NCI-H187 treated with DMSO at 0.1 percent for 48 hours (cell line): ENCODE results near the gene HPCAL1.

Experiments
- DNase-seq: peaks from one replicate; lab custom pipeline; 2025; lab: John Stamatoyannopoulos, UW

HPCAL1 gene

DNA sequence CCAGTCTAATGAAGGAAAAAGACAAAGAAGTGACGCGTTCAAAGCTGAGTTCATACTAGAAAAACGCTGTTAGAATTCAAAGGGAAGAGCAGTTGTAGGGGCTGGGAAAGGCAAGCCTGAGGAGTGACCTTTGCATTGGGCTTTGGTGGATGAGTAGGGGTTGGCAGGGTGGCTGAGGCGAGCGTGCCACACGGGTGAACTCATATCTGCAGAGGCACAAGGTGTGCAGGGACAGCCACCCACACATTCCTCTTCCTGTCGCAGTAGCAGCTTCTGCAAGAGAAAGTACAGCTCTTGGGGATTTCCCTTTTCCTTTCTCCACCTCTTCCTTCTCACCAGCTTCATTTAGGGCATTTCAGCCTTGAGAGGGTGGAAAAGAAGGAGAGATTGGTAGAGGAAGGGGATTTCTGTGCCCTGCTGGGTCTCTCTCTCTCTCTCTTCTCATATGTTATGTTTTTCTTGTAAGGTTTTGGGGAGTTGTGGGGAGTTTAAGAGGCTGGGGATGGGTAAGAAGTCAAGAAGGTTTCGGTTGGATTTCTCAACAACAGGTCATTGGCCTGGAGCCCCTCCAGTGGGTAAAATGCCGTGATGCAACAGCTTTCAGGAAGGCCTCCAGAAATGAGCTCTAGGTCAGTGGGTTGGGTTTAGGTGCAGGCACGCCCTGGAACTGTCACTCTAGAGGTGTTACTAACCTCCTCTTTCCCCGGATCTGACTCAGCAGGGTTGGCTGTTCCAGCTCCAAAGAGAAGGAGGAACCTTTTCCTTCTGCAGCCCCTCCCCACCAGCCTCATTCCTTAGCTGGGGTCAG is 105.3 kb downstream of the HPCAL1 start:
- DNase-seq = no peak

DNA sequence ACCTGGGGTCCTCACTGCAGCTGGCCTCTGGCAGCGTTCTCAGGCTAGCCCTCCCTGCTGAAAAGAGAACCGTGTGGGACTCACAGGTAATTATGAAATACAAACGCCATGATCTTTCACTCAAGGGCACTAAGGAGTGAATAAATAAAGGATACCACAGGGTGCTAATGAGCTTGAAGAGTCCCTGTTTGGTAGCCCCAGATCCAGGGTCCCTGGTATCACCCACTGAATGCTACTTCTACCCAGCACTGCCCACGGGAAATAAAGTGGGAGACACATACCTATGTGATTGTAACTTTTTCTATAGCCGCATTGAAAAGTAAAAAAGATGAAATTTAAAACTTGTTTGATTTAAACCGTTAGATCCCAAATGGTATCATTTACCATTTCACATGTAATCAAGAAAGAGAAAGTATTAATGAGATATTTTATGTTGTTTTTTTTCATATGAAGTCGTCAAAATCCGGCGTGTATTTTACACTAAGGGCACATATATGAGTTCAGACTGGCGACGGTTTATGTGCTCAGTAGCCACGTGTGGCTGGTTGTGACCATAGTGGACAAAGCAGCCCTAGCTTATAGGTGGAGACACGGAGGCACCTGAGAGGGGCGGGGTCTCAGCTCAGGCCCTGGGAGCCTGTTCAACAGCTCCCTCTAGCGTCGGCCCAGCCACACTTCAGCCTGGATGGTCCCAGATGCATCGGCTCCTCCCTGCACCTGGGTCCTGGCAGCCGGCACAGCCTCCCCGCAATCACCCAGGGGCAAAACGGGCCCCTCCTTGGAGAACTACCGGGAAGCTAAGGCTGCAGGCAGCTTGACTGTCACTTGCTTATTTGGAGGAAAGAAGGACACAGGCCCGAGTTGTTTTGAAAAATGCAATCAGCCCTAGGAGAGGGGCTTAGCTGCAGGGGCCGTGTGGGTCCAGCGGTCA is 106.2 kb downstream of the HPCAL1 start:
- peak; percentile 68 for DNase-seq

DNA sequence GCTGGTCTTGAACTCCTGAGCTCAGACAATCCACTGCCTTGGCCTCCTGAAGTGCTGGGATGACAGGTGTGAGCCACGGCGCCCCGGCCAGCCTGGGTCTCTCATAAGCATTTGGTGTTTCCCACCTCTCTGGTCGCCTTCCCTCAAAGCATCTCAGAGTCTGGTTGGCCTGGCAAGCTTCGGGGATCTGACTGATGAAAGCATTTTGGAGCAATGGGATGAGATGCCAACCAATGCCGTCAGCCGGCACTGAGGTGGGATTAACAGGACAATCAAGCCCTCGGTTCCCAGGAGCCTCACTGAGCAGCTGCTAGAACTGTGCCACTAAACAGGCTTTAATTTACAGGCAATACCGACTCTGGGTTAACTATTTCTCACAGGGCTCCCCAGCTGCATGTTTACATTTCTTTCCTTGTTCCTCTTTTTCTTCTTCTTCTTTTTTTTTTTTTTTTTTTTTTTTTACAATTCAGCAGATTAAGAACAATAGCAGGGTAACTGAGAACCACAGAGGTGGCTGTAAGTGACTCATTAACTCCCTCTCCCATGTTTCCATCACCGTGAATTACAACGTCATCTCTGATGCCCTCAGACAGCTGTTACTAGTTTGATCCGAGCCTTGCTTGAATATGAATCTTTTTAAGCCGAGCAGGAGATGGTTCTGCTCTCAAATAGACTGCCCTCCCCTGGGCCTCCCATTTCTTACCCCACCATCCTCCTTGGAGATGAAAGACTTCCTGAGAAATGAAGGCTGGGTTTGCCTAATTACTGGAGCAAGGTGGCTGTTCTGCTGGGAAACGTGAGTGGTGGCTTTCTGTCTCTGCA is 107.5 kb downstream of the HPCAL1 start:
- DNase-seq = no peak

DNA sequence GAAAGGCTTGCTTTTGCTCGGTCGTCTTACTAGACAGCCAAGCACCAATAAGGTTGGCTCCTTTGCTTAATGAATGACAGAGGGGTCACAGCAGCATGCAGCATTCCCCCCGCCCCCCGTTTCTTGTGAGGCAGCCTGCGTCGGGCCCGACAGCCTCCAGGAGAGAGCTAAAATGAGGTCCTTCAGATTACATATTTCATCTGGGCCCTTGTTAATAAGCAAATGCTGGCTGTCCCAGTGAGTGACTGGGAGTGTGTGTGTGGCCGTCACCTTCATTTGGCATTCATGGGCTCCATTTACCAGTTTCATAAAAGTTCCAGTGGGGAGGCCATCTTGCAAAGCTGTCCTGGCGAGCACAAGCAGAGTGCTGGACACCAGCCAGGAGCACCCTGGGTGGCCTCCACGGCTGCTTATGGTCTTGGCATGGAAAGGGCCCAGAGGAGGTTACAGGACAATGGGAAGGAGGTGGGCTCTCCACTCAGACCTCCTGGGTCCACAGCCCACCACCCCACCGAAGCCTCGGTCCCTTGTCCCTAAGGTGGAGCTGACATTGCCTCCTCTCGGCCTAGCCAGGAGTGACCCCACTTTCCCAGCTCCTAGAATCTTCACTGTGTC is 108.2 kb downstream of the HPCAL1 start:
- DNase-seq = no peak

DNA sequence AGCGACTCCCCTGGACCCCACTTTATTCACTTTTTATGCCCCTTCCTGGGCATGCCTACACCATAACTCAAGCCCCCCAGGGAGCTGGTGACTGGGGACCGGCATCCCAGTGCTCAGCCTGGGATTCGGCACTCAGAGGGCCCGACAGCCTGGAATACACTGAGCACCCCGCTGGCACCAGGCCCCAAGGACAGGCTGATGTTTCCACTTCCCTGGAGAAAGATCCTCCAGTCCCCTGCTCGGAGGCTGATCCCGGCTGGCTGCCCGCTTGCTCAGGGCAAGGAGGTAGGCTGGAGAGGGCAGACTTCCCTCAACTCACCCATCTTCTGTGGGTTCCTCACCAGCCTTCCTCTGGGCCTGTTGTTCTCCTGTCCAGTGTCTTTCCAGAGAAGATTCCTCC is 108.9 kb downstream of the HPCAL1 start:
- no peak for DNase-seq

DNA sequence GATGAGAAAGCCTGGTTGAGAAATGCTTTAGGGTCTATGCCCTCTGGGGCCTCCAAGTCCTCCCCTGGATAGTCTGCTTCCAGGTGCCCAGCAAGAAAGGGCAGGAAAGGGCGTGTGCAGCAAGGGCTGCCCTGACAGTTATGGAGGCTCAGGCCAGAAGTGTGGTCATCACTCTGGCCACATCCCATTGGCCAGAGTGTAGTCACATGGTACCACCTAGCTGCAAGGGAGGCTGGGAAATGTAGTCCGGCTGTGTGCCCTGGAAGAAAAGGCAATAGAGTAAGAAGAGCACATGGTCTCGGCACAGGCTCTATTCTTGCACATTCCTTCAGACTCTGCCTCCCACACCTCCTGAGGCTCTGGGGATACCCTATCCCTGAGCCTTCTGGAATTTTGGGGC is 109.7 kb downstream of the HPCAL1 start:
- no peak for DNase-seq

DNA sequence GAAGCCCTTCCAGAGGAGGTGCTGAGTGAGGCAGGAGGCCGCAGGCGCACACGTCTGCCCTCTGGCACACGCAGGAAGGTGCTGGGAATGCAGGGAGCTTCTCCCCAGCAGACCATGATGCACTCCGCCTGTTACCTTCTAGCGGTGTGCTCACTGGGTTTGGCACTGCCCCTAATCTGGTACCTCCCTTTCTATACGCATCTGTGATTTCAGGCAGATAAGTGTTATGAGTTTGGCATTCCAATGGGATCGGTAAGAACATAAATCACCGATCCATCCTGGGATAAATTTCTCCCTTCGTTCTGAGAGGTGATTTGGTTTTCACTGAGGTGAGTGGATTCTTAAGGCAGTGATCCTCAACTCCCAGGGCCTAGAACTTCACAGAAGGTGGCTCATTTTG is 110.8 kb downstream of the HPCAL1 start:
- no peak for DNase-seq

DNA sequence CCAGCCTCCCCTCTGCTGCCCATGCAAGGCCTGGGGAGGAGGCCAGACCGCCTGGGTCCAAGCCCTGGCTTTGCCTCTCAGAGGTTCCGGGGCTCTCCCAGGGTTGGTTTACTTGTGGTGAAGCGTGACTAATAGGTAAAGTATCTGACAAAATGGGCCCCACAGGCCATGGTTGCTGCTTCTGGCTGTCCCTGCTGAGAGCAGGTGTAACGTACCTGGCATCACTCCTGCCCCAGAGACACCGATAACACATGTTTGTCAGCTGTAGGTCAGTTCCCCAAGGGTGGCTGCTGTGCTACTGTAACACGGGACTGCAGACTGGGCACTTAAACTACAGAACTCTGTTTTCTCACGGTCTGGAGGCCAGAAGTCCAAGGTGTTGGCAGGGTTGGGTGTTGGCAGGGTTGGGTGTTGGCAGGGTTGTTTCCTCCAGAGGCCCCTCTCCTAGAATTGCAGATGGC is 111.3 kb downstream of the HPCAL1 start:
- DNase-seq = peak; percentile 33

DNA sequence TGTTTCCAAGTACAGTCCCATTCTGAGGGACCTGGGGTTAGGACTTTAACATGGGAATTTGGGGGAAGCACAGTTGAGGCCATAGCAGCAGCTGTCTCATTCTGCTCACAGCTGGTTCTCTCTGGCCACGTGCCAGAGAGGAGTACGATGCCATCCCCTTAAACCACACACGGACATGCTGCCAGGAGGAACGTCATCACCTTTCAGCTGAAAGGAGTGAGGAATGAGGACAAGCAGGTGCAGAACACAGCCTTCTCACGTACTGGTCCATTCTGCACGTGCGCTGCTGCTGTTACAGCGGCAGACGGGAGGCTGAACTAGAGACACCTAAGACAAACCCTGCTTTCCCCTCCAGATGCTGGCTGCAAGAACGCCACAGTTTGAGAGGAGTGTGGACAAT is 111.9 kb downstream of the HPCAL1 start:
- DNase-seq = peak; percentile 82

DNA sequence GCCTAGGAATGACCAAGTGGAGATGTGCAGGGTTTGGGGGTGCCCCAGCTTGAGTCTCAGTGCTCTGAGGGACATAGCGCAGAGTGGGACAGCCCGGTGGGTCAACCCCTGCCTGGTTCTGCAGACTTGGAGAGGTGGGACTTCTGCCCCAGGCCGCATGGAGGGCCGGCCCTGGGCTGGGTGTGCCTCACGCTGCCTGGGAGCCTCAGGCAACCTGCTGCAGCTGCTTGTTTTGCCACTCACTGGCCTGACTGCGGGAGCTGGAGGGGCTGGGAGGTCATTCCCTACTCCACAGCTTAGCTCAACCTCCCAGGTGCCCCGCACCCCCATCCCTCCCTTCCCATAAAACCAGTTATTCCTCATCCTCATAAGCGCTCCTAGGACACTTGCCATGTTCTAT is 112.3 kb downstream of the HPCAL1 start:
- no peak for DNase-seq

DNA sequence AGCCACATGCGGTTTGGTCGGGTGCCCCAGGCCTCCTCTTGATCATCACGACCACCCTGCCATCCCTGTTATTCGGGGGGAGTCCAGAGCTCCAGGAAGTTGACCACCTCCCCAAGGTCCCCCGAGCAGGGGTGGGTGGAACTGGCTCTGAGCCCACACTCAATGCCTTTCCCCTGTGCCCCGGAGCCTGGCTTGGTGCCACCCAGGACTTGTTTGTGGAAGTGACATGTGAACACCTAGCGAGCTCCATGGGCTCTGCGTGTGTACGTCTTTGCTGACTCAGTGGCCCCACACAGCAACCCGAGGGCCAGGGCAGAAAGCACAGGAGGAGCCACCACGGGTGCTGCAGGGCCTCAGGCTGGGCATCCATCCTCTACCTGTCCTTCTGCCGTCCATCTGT is 112.9 kb downstream of the HPCAL1 start:
- DNase-seq = no peak

DNA sequence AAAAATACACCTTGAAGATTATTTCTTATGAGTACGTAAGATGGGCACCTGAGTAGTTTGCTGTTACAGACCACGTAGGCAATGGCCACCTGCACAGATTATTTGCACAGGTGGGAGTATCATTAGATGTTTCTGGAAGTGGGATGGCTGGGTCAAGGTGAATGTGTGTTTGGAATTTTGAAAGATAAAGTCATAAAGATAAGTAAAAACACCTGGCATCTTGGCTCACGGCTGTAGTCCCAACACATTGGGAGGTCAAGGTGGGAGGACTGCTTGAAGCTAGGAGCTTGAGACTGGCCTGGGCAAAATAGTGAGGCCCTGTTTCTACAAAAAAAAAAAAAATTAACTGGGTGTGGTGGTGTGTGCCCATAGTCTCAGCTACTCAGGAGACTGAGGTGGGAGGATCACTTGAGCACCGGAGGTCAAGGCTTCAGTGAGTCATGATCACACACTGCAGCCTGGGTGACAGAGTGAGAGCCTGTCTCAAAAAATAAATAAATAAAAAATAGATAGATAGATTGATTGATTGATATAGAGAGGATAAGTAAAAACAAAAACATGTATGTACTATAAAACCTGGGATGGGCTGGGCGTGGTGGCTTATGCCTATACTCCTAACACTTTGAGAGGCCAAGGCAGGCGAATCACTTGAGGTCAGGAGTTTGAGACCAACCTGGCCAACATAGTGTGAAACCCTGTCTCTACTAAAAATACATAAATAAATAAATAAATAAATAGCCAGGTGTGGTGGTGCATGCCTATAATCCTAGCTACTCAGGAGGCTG is 115.0 kb downstream of the HPCAL1 start:
- DNase-seq = no peak

DNA sequence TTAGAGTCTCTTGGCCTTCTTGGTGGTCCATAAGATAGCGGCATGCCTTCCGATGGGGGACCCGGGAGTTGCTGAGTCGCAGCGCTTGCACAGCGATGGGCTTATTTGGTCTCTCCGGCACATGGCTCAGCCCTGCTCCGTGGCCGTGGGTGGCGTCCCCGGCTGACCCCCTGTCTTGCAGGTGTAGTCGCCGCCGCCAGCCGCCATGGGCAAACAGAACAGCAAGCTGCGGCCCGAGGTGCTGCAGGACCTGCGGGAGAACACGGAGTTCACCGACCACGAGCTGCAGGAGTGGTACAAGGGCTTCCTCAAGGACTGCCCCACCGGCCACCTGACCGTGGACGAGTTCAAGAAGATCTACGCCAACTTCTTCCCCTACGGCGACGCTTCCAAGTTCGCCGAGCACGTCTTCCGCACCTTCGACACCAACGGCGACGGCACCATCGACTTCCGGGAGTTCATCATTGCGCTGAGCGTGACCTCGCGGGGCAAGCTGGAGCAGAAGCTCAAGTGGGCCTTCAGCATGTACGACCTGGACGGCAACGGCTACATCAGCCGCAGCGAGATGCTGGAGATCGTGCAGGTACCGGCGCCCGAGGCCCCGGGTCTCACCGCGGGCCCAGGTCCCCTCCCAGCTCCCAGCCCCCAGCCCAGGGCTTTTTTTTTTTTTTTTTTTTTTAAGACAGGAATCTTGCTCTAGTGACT is 117.0 kb downstream of the HPCAL1 start:
- no peak for DNase-seq

DNA sequence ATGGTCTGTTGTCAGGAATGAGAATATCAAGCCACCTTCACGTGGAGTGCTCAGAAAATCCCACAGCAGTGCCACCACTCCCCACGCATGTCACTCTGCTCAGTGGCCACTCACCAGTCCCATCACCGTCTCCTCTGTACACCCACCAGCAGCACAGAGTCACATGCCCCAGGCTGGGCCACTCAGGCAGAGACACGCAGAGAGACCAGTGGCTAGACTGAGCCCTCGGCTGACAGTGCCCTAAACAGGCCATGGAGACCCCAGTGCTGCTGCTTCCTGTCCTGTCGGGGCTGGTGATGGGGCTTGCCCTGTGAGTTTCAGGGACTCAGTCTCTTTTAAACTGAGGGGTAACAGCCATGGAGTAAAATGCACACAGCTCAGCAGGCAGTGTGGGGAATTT is 119.5 kb downstream of the HPCAL1 start:
- no peak for DNase-seq

DNA sequence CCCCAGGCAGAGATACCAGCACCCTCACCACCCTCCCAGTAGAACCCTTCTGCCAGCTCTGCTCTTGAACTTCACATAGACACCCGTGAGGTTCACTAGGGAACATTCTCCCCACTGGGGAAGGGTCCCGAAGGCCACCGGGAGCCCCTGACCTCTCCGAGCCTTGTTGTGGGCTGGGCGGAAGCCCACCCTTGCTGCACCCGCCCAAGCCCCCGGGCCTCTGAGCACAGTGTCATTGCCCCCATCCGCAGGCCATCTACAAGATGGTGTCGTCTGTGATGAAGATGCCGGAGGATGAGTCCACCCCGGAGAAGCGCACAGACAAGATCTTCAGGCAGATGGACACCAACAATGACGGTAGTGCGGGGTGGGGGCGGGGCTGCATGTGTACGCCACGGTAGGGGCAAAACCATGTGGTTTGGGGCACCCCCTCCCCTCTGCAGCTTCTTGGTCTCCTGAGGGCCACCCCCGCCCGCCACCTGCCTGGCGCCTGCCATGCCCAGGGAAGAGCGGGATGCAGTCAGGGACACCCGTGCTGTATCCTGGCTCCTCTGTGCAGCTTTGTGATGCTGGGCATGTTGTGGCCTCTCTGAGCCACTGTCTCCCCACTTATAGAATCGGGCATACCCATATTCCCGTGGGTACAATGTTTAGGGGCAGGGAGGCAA is 120.2 kb downstream of the HPCAL1 start:
- no peak for DNase-seq

DNA sequence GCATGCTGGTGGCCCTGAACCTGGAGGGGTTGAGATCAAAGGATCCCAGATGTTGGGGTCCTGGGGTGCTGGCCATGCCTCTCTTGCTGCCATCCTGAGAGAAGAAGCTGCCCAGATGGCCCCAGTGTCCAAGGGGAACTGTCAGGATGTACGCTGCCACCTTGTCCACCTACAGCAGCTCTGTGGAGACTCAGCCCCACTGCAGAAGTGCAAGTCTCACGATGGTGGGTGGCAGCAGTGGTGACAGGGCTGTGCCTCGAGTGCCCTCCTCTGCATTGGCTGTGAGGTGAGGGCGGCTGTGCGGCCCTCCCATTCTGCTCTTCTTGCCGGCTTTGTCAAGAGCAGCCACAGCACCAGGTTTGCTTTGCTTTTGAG is 120.7 kb downstream of the HPCAL1 start:
- no peak for DNase-seq

DNA sequence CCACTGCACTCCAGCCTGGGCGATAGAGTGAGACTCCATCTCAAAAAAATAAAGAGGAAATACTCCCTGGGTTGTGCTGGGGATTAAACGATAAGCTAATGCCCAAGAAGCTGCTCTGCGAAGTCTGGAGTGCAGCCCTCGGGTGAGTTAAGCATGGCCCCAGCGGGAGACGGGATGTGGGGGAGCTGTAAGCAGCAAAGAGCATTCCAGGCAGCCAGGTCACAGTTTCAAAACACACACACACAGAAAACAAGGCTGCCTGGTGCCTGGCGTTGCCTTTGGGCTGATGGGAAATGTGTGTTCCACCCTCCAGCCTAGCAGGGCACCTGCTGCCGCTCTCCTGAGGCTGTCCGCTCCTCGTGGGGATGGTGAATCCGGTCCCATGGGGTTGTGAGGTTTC is 121.3 kb downstream of the HPCAL1 start:
- no peak for DNase-seq

DNA sequence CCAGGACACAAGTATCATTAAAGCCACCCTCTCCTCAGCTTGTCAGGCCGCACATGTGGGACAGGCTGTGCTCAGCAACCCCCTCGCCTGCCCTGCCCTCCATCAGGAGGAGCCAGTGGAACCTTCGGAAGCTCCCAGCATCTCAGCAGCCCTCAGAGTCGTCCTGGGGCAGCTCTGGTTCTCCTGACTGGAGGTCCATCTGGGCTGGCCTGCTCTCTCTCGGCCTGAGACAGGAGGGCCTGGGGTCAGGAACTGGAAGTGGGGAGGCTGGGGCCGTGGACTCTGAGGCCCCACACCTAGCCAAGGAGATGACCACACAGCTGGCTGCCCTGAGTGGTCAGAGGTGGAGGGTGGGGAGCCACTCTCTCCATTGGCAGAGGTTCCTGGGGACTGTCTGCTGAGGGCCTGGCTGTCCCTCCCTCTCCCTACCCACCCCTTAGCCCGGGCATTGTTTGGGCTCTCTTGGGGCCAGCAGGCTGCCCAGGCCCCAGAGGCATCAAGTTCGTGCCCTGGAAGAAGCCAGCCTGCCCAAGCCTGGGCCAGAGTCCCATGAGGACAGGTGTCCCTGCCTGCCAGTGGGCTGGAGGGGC is 122.3 kb downstream of the HPCAL1 start:
- DNase-seq = no peak

DNA sequence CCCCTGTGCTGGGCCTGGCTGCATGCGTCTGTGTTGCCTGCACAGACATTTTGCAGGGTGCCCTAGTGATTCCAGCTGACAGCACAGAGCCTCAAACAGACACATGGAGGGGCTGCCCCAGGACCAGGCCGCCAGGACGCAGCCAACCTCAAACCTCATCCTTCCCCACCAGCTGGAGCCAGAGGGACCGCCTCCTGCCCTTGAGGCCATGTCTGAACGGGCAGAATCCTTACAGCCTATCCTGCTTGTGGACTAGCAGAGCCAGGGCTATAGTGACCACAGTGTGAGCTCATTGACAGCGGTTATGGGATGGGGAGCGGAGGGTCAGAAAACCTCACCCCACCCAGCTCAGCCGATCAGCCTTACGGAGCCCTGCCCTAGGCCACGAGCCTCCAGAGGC is 123.0 kb downstream of the HPCAL1 start:
- DNase-seq = no peak
